Caco-2 (cell line): ENCODE data around the gene EMILIN2. TPM values are rescaled to one million over a fixed set of nuclear protein-coding genes. Genes with fewer than 3 reads are reported as not detected.

Source experiments
- BruUV-seq: library from RNA; stranded (reverse); fragments of 400-500 nt; replicated peaks from 2 replicates; lab custom pipeline; 2021; lab: Mats Ljungman, UMichigan
- CTCF ChIA-PET: fragments of 300-600 bp; sonication (Branson Sonifier 250); formaldehyde crosslinking; loops from one replicate; lab custom pipeline; 2022; ENCODE audit warnings: antibody characterized with exemption; lab: Charles Lee
- POLR2A ChIA-PET: fragments of 300-600 bp; sonication (Branson Sonifier 250); formaldehyde crosslinking; loops from one replicate; lab custom pipeline; 2022; ENCODE audit warnings: antibody characterized with exemption; lab: Charles Lee
- DNase-seq, 2 experiments: peaks; one replicate each; pipeline versions ENCODE4 v3.0.0 to v3.0.0-alpha.2; 2020 to 2022
- H3K27me3 ChIP-seq: replicated peaks from 2 replicates; pipeline ENCODE4 v1.6.0; 2011; ENCODE audit warnings: low read length; ENCODE audit not compliant: control insufficient read depth, insufficient read depth
- H3K36me3 ChIP-seq: 2 replicates; pipeline ENCODE4 v1.5.1; 2011; ENCODE audit warnings: low read length; ENCODE audit not compliant: control insufficient read depth, insufficient read depth
- H3K4me1 ChIP-seq: fragments of 250-450 bp; sonication (Bioruptor Pico); 2 replicates; pipeline ENCODE4 v1.5.1; 2020; ENCODE audit warnings: mild to moderate bottlenecking
- H3K4me3 ChIP-seq: 2 replicates; pipeline ENCODE4 v1.5.1; 2011; ENCODE audit warnings: low read depth, mild to moderate bottlenecking, control low read depth, low read length
- H3K9me3 ChIP-seq: fragments of 250-450 bp; sonication (Bioruptor Pico); 2 replicates; pipeline ENCODE4 v1.5.1; 2020; ENCODE audit warnings: mild to moderate bottlenecking, moderate library complexity
- H3K27ac Mint-ChIP-seq: one replicate; pipeline ENCODE4 v1.8.0; 2022; ENCODE audit warnings: mixed read lengths; ENCODE audit not compliant: unreplicated experiment
- H3K27me3 Mint-ChIP-seq: one replicate; pipeline ENCODE4 v1.8.0; 2022; ENCODE audit warnings: mixed read lengths; ENCODE audit not compliant: insufficient read depth, unreplicated experiment
- H3K36me3 Mint-ChIP-seq: one replicate; pipeline ENCODE4 v1.8.0; 2022; ENCODE audit warnings: mild to moderate bottlenecking, mixed read lengths; ENCODE audit not compliant: insufficient read depth, unreplicated experiment
- H3K4me1 Mint-ChIP-seq: one replicate; pipeline ENCODE4 v1.8.0; 2022; ENCODE audit warnings: low read depth, mixed read lengths; ENCODE audit not compliant: unreplicated experiment
- H3K4me3 Mint-ChIP-seq: one replicate; pipeline ENCODE4 v1.8.0; 2022; ENCODE audit warnings: mild to moderate bottlenecking, moderate library complexity, mixed read lengths; ENCODE audit not compliant: unreplicated experiment
- H3K9me3 Mint-ChIP-seq: one replicate; pipeline ENCODE4 v1.8.0; 2022; ENCODE audit warnings: mixed read lengths; ENCODE audit not compliant: unreplicated experiment
- intact Hi-C: fragments of 100-400 bp; cut with micrococcal nuclease; formaldehyde crosslinking; loops from one replicate; pipeline ENCODE4 v1.10.0; 2022; ENCODE audit not compliant: unreplicated experiment
- total RNA-seq: library from RNA; stranded (reverse); gene quantifications from 2 replicates; pipeline ENCODE4 v1.2.3, GENCODE V29; 2022
- TF ChIP-seq, protein P1 (sequence below), 2 experiments: fragments of 200-600 bp in 1 of 2; IDR thresholded peaks; 1 replicate in 1 of 2; 2 replicates in 1 of 2; pipeline versions ENCODE4 v1.5.1 to v1.8.0; 2011 to 2022; ENCODE audit warnings: antibody characterized with exemption in 1 of 2, control low read depth in 1 of 2, inconsistent platforms in 1 of 2, low read depth in 1 of 2, low read length in 1 of 2, mild to moderate bottlenecking in 1 of 2, moderate library complexity in 1 of 2; ENCODE audit not compliant: insufficient read depth in 1 of 2, severe bottlenecking in 1 of 2, unreplicated experiment in 1 of 2

Gene EMILIN2
- total RNA-seq, 1 experiment from 2014 or later = 53.4 TPM

DNA sequence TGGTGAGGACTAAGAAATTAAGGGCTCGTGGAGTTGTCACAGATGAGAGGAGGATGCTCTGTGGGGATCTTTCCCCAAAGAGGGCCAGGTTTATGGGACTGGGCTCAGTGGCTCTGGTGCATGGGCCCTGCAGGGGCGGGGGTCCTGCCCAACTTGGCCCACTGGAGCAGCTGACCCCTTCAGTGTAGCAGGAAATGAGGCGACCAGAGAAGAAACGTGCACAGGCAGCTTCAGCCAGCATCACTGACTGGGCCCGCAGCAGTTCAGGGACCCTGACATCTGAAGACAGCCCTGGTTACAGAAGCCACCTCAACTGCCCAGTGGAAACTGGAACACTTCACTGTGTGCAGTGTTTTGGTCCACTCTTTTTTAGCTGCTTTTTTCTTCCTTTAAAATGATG, 72.8 kb downstream of the EMILIN2 start:
- Mint-ChIP-seq H3K27ac (no peak overlapping the region), H3K27me3 (no peaks in the 10 kb centered on the region), H3K9me3 (no peaks in the 10 kb centered on the region), H3K36me3 (peaks cover 100% of the 10 kb centered on the region), H3K4me1 (no peaks in the 10 kb centered on the region), H3K4me3 (no peak overlapping the region)
- TF ChIP-seq, protein P1, sequence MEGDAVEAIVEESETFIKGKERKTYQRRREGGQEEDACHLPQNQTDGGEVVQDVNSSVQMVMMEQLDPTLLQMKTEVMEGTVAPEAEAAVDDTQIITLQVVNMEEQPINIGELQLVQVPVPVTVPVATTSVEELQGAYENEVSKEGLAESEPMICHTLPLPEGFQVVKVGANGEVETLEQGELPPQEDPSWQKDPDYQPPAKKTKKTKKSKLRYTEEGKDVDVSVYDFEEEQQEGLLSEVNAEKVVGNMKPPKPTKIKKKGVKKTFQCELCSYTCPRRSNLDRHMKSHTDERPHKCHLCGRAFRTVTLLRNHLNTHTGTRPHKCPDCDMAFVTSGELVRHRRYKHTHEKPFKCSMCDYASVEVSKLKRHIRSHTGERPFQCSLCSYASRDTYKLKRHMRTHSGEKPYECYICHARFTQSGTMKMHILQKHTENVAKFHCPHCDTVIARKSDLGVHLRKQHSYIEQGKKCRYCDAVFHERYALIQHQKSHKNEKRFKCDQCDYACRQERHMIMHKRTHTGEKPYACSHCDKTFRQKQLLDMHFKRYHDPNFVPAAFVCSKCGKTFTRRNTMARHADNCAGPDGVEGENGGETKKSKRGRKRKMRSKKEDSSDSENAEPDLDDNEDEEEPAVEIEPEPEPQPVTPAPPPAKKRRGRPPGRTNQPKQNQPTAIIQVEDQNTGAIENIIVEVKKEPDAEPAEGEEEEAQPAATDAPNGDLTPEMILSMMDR (IDR thresholded peaks at IDR 0.05; ENCODE audit: insufficient read depth in 1 of 2, low read depth in 1 of 2, low read length in 1 of 2, severe bottlenecking in 1 of 2, unreplicated experiment in 1 of 2) = no peak
- Histone ChIP-seq H3K9me3 (no peaks in the 10 kb centered on the region), H3K4me1 (no peaks in the 10 kb centered on the region), H3K4me3 (no peak overlapping the region), H3K36me3 (peaks cover 3% of the 10 kb centered on the region; the same call in 1 of the 2 replicates), H3K27me3 (no peaks in the 10 kb centered on the region)
- no peak for DNase-seq
- intact Hi-C loops = no loop called here
- BruUV-seq = no TSS peak
- POLR2A ChIA-PET = no interaction called here
- CTCF ChIA-PET = no interaction called here

GRCh38 chr18:2920027-2920426, 73.2 kb downstream of the EMILIN2 start:
- TF ChIP-seq, protein P1 (IDR thresholded peaks at IDR 0.05; ENCODE audit: insufficient read depth in 1 of 2, low read depth in 1 of 2, low read length in 1 of 2, severe bottlenecking in 1 of 2, unreplicated experiment in 1 of 2) = no peak
- H3K27me3 Mint-ChIP-seq = no peaks in the 10 kb centered on the region
- H3K9me3 Mint-ChIP-seq = no peaks in the 10 kb centered on the region
- peaks cover 3% of the 10 kb centered on the region; the same call in 1 of the 2 replicates for H3K36me3 ChIP-seq
- no peaks in the 10 kb centered on the region for H3K9me3 ChIP-seq
- H3K4me1 Mint-ChIP-seq = no peaks in the 10 kb centered on the region
- intact Hi-C loops = no loop called here
- BruUV-seq = no TSS peak
- no peak overlapping the region for H3K4me3 ChIP-seq
- H3K4me1 ChIP-seq = no peaks in the 10 kb centered on the region
- ChIA-PET POLR2A (no interaction called here), CTCF (no interaction called here)
- H3K36me3 Mint-ChIP-seq = peaks cover 100% of the 10 kb centered on the region
- no peak overlapping the region for H3K4me3 Mint-ChIP-seq
- no peak overlapping the region for H3K27ac Mint-ChIP-seq
- no peak for DNase-seq
- H3K27me3 ChIP-seq = no peaks in the 10 kb centered on the region

DNA sequence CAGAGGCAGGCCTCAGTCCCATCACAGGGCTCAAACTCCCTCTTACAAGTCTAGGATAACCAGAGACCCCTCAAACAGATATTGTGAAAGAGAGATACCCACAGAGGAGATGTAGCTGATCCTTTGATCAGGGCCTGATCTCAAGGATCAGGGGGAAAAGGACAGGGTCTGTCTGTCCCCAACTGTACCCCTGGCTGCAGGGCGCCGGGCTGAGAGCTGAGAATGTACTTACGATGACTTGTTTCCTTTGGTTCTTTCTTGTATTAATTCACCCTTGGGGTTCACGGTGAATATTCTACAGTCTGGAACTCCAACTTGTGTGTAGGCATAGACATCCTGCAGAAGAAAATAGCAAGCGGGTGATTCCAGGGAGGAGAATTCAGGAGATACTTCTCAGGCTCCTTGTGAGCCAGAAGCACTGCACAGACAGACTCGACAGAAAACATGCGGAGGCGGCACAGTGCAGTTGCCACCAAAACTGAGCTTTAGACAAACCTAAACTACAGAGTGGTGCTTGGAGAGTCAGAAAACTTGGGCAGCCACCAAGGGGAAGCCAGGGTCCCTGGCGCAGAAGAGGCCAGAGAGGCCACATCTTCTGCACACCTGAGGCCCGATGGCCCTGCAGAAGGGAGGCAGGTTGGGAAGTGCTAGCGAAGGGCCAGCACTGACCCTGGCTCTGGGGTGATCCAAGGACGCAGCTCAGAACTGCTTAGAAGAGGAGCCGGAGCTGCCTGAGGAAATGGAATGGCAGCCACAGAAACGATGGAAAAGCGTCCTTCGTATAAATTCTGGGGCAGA, 73.9 kb downstream of the EMILIN2 start:
- TF ChIP-seq, protein P1 (IDR thresholded peaks at IDR 0.05; ENCODE audit: insufficient read depth in 1 of 2, low read depth in 1 of 2, low read length in 1 of 2, severe bottlenecking in 1 of 2, unreplicated experiment in 1 of 2) = no peak
- Mint-ChIP-seq H3K4me3 (no peak overlapping the region), H3K36me3 (peaks cover 100% of the 10 kb centered on the region), H3K4me1 (no peaks in the 10 kb centered on the region), H3K27me3 (no peaks in the 10 kb centered on the region), H3K27ac (peak overlapping the region; percentile 17), H3K9me3 (no peaks in the 10 kb centered on the region)
- Histone ChIP-seq H3K36me3 (peaks cover 3% of the 10 kb centered on the region; the same call in 1 of the 2 replicates), H3K4me1 (no peaks in the 10 kb centered on the region), H3K27me3 (no peaks in the 10 kb centered on the region), H3K9me3 (no peaks in the 10 kb centered on the region), H3K4me3 (no peak overlapping the region)
- ChIA-PET CTCF (no interaction called here), POLR2A (no interaction called here)
- no TSS peak for BruUV-seq
- DNase-seq = no peak
- intact Hi-C loops = no loop called here
